GM13977 (cell line): ENCODE results near the gene FAR2.
"Not testable (repeated sequence)": the region's sequence is repeated elsewhere in the genome, so short reads cannot be mapped to it uniquely, and the experiment has no call there.

Experiments used
- DNase-seq: peaks from one replicate; pipeline ENCODE4 v3.0.0; 2012; ENCODE audit warnings: low spot score
- in situ Hi-C: fragments of 300-500 bp; cut with MboI; formaldehyde crosslinking; loops from one replicate; pipeline ENCODE4 v1.12.0; 2022; ENCODE audit warnings: low sequenced_read_pairs, low pct_unique_long_range_greater_than_20kb, mixed read lengths, inconsistent platforms; ENCODE audit not compliant: unreplicated experiment
- TF ChIP-seq, protein P1 (sequence below): IDR thresholded peaks from 2 replicates; pipeline ENCODE4 v1.5.1; 2012; ENCODE audit warnings: mild to moderate bottlenecking, control low read depth; ENCODE audit not compliant: insufficient read depth; ENCODE audit errors: extremely low read depth, missing control alignments

FAR2 gene

DNA sequence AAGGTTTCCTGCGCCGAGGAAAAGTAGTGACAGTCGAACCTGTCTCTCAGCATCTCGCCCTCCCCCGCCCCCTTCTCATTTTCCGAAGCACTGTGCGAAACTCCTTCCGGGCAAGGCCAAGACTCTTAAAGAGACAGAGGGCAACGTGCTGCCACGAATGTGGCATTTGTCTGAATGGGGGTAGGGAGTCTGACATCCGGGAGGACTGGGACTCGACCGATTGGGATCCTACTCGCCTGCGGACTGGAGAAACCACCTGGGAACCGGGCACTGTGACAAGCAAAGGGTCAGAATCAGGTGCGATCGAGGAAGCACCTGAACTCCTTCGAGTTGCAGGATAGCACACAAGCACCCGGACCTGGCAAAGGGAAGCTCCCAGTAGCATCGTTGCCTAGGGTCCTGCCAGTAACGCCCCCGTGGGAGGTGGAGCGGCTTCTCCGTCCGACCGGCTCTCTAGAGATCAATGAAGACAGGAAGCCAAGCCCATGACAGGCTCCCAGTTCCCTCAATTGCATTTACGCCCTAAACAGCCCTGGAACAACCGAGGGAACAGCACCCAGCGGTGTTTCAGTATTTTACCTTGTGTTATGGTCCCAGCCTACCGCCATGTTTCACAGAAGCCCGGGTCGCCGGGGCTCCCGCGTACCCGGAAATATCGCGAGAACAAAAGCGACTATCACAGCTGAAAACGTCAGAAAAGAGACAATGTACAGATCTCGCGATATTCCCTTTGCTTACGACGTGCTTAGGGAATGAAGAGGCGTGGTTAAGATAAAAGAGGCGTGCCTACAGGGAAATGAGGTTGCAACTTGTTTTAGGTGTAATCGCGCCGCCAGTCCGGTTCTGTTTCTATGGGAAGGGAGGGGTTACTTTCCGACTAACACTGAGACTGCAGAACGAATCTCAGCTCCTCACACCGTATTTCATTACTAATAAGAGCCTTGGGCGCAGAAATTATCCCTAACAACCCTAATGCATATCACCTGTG is 231.8 kb downstream of the FAR2 start, which contains the start of gene ERGIC2:
TSS of gene ERGIC2 (minus strand) at position 637 of the 988 bp plus-strand sequence. CDS start 9,539 bp downstream, outside the sequence.
- TF ChIP-seq, protein P1, sequence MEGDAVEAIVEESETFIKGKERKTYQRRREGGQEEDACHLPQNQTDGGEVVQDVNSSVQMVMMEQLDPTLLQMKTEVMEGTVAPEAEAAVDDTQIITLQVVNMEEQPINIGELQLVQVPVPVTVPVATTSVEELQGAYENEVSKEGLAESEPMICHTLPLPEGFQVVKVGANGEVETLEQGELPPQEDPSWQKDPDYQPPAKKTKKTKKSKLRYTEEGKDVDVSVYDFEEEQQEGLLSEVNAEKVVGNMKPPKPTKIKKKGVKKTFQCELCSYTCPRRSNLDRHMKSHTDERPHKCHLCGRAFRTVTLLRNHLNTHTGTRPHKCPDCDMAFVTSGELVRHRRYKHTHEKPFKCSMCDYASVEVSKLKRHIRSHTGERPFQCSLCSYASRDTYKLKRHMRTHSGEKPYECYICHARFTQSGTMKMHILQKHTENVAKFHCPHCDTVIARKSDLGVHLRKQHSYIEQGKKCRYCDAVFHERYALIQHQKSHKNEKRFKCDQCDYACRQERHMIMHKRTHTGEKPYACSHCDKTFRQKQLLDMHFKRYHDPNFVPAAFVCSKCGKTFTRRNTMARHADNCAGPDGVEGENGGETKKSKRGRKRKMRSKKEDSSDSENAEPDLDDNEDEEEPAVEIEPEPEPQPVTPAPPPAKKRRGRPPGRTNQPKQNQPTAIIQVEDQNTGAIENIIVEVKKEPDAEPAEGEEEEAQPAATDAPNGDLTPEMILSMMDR, result no peak
- in situ Hi-C loops, result no loop called here
- DNase-seq, result peak; percentile 89

DNA sequence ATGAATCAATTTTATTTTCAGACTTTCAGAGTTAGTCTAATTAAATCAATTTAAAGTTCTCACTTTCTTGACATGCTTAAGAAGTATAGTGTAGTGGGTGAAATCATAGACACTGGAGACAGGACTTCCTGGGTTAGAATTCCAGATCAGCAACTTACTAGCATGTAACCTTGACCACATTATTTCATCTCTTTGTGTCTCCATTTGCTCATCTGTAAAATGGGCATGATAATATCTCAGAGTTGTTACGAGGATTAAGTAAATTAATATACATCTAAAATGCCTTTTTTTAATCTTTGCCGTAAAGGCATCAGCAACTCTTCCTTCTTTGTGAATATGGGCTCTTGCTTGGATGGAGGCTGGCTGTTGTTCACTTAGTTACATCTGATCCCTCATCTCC is 233.2 kb downstream of the FAR2 start:
- in situ Hi-C loops, result no loop called here
- DNase-seq, result no peak
- TF ChIP-seq, protein P1, result no peak

DNA sequence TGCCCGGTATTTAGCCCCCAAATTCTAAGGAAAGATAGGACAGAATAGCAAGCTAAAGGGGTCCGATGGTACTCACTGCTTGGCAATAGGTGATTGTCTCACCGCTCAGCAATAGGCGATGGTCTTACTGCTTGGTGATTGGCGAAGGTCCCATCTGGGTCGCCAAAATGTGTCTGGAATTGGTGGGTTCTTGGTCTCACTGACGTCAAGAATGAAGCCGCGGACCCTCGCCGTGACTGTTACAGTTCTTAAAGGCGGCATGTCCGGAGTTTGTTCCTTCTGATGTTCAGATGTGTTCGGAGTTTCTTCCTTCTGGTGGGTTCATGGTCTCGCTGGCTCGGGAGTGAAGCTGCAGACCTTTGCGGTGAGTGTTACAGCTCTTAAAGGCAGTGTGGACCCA is 236.1 kb downstream of the FAR2 start:
- DNase-seq, in situ Hi-C loops: not testable (repeated sequence)
